IPS-18a (cell line): Measurements from ENCODE around the gene PLXNC1.
"Not testable (repeated sequence)": the region's sequence is repeated elsewhere in the genome, so short reads cannot be mapped to it uniquely, and the experiment has no call there.

Experiments used
- H3K27ac ChIP-seq: one replicate; pipeline ENCODE4 v1.5.1; 2013; ENCODE audit warnings: low read length
- H3K27me3 ChIP-seq: one replicate; pipeline ENCODE4 v1.6.1; 2013; ENCODE audit warnings: mild to moderate bottlenecking, low read length; ENCODE audit not compliant: control insufficient read depth, insufficient read depth
- H3K36me3 ChIP-seq: one replicate; pipeline ENCODE4 v1.6.1; 2013; ENCODE audit warnings: low read depth, low read length; ENCODE audit not compliant: control insufficient read depth
- H3K4me1 ChIP-seq: one replicate; pipeline ENCODE4 v1.6.1; 2013; ENCODE audit warnings: low read depth, low read length; ENCODE audit not compliant: control insufficient read depth
- H3K4me3 ChIP-seq: one replicate; pipeline ENCODE4 v1.5.1; 2013; ENCODE audit warnings: low read length
- H3K9ac ChIP-seq: one replicate; pipeline ENCODE4 v1.6.1; 2013; ENCODE audit warnings: mild to moderate bottlenecking, low read length, moderate library complexity
- H3K9me3 ChIP-seq: one replicate; pipeline ENCODE4 v1.6.1; 2013; ENCODE audit warnings: low read depth, low read length; ENCODE audit not compliant: control insufficient read depth

PLXNC1 gene

GRCh38 chr12:94299846-94300245 is 151.5 kb downstream of the PLXNC1 start:
- Histone ChIP-seq H3K27ac (no peak overlapping the region), H3K27me3 (no peaks in the 10 kb centered on the region), H3K4me3 (no peak overlapping the region), H3K36me3 (no peaks in the 10 kb centered on the region), H3K9me3 (no peaks in the 10 kb centered on the region), H3K9ac (no peak overlapping the region), H3K4me1 (peaks cover 18% of the 10 kb centered on the region)

GRCh38 chr12:94304012-94304411 is 155.6 kb downstream of the PLXNC1 start:
- no peaks in the 10 kb centered on the region for H3K27me3 ChIP-seq
- H3K9me3 ChIP-seq = no peaks in the 10 kb centered on the region
- no peak overlapping the region for H3K4me3 ChIP-seq
- no peak overlapping the region for H3K9ac ChIP-seq
- H3K27ac ChIP-seq = no peak overlapping the region
- peaks cover 18% of the 10 kb centered on the region for H3K36me3 ChIP-seq
- peaks cover 34% of the 10 kb centered on the region for H3K4me1 ChIP-seq

GRCh38 chr12:94304566-94305061 is 156.2 kb downstream of the PLXNC1 start:
- Histone ChIP-seq H3K27ac (no peak overlapping the region), H3K9ac (no peak overlapping the region), H3K4me3 (no peak overlapping the region), H3K27me3 (no peaks in the 10 kb centered on the region), H3K36me3 (peaks cover 22% of the 10 kb centered on the region), H3K9me3 (no peaks in the 10 kb centered on the region), H3K4me1 (peaks cover 34% of the 10 kb centered on the region)

GRCh38 chr12:94305130-94305957 is 157.0 kb downstream of the PLXNC1 start:
- no peaks in the 10 kb centered on the region for H3K9me3 ChIP-seq
- peak overlapping the region; percentile 9 for H3K27ac ChIP-seq
- peaks cover 34% of the 10 kb centered on the region for H3K4me1 ChIP-seq
- H3K36me3 ChIP-seq = peaks cover 24% of the 10 kb centered on the region
- H3K4me3 ChIP-seq = no peak overlapping the region
- no peaks in the 10 kb centered on the region for H3K27me3 ChIP-seq
- H3K9ac ChIP-seq = no peak overlapping the region

- H3K36me3 ChIP-seq = peaks cover 26% of the 10 kb centered on the region
- H3K4me1 ChIP-seq = peaks cover 28% of the 10 kb centered on the region
Measured at GRCh38 chr12:94308612-94309011, 160.2 kb downstream of the PLXNC1 start.

GRCh38 chr12:94309373-94309772 is 161.0 kb downstream of the PLXNC1 start:
- no peaks in the 10 kb centered on the region for H3K9me3 ChIP-seq
- H3K27me3 ChIP-seq = no peaks in the 10 kb centered on the region
- peaks cover 20% of the 10 kb centered on the region for H3K4me1 ChIP-seq
- no peak overlapping the region for H3K4me3 ChIP-seq
- peaks cover 26% of the 10 kb centered on the region for H3K36me3 ChIP-seq
- H3K9ac ChIP-seq = no peak overlapping the region
- no peak overlapping the region for H3K27ac ChIP-seq

More at GRCh38 chr12:94308612-94309011, 160.2 kb downstream of the PLXNC1 start:
- Histone ChIP-seq H3K9me3 (no peaks in the 10 kb centered on the region), H3K27ac (no peak overlapping the region), H3K9ac (no peak overlapping the region), H3K27me3 (no peaks in the 10 kb centered on the region), H3K4me3 (no peak overlapping the region)

GRCh38 chr12:94312378-94312777 is 164.0 kb downstream of the PLXNC1 start:
- Histone ChIP-seq H3K4me3 (no peak overlapping the region), H3K4me1 (no peaks in the 10 kb centered on the region), H3K27me3 (no peaks in the 10 kb centered on the region), H3K27ac (no peak overlapping the region), H3K9me3 (no peaks in the 10 kb centered on the region), H3K9ac (no peak overlapping the region), H3K36me3 (peaks cover 21% of the 10 kb centered on the region)

- H3K4me3 ChIP-seq, H3K27ac ChIP-seq, H3K27me3 ChIP-seq, H3K4me1 ChIP-seq, H3K36me3 ChIP-seq, H3K9ac ChIP-seq: not testable (repeated sequence)
- peaks cover 25% of the 10 kb centered on the region for H3K9me3 ChIP-seq
Measured at GRCh38 chr12:94316600-94316999, 168.2 kb downstream of the PLXNC1 start.

- no peaks in the 10 kb centered on the region for H3K27me3 ChIP-seq
- H3K36me3 ChIP-seq = peaks cover 12% of the 10 kb centered on the region
- H3K4me1 ChIP-seq = no peaks in the 10 kb centered on the region
- H3K4me3 ChIP-seq = no peak overlapping the region
- no peak overlapping the region for H3K9ac ChIP-seq
- no peak overlapping the region for H3K27ac ChIP-seq
- H3K9me3 ChIP-seq = peaks cover 25% of the 10 kb centered on the region
Measured at GRCh38 chr12:94318181-94318580, 169.8 kb downstream of the PLXNC1 start.

GRCh38 chr12:94320109-94320508 is 171.7 kb downstream of the PLXNC1 start:
- no peak overlapping the region for H3K9ac ChIP-seq
- H3K27ac ChIP-seq = no peak overlapping the region
- H3K27me3 ChIP-seq = no peaks in the 10 kb centered on the region
- H3K36me3 ChIP-seq = peaks cover 16% of the 10 kb centered on the region
- H3K4me3 ChIP-seq = no peak overlapping the region
- H3K4me1 ChIP-seq = no peaks in the 10 kb centered on the region
- H3K9me3 ChIP-seq = peaks cover 25% of the 10 kb centered on the region

GRCh38 chr12:94322346-94322745 is 174.0 kb downstream of the PLXNC1 start:
- no peaks in the 10 kb centered on the region for H3K4me1 ChIP-seq
- no peaks in the 10 kb centered on the region for H3K27me3 ChIP-seq
- H3K36me3 ChIP-seq = peaks cover 18% of the 10 kb centered on the region
- no peak overlapping the region for H3K4me3 ChIP-seq
- H3K9ac ChIP-seq = no peak overlapping the region
- H3K27ac ChIP-seq = no peak overlapping the region
- peaks cover 25% of the 10 kb centered on the region for H3K9me3 ChIP-seq

GRCh38 chr12:94326234-94326633 is 177.9 kb downstream of the PLXNC1 start:
- Histone ChIP-seq H3K4me3 (no peak overlapping the region), H3K9ac (no peak overlapping the region), H3K9me3 (peaks cover 2% of the 10 kb centered on the region), H3K4me1 (no peaks in the 10 kb centered on the region), H3K36me3 (peaks cover 15% of the 10 kb centered on the region), H3K27me3 (no peaks in the 10 kb centered on the region), H3K27ac (no peak overlapping the region)
